Lower leg skin (tissue), 4 donors: ENCODE measurements around the gene ZNF420. TPM values are rescaled to one million over a fixed set of nuclear protein-coding genes. Genes with fewer than 3 reads are reported as not detected.
"Not testable (repeated sequence)": the region's sequence is repeated elsewhere in the genome, so short reads cannot be mapped to it uniquely, and the experiment has no call there.

Experiments used
- DNase-seq, 2 donors: peaks; one replicate each; pipeline ENCODE4 v3.0.0-alpha.2; 2019; ENCODE audit warnings: low spot score in 2 of 2
- H3K4me3 ChIP-seq: fragments of 200-600 bp; sonication (generic); 2 replicates; pipeline ENCODE4 v1.5.1; 2017; ENCODE audit warnings: mild to moderate bottlenecking, low read depth; ENCODE audit not compliant: poor library complexity, severe bottlenecking
- CTCF ChIP-seq, 3 donors: fragments of 450-650 bp; IDR thresholded peaks; one replicate each; pipeline ENCODE4 v1.5.1; 2016; ENCODE audit warnings: antibody characterized with exemption in 3 of 3, mild to moderate bottlenecking in 3 of 3, moderate library complexity in 2 of 3
- POLR2A ChIP-seq, 2 donors: fragments of 450-650 bp; IDR thresholded peaks; one replicate each; pipeline ENCODE4 v1.6.1; 2016 to 2017; ENCODE audit warnings: antibody characterized with exemption in 2 of 2, mild to moderate bottlenecking in 1 of 2, moderate library complexity in 1 of 2
- WGBS, 2 donors: methylation state at CpG; one replicate each; pipeline ENCODE4 v1.1.5; 2018; 5-methylcytosine and 5-hydroxymethylcytosine counted together
- intact Hi-C: fragments of 100-400 bp; cut with DNase I; formaldehyde crosslinking; loops from one replicate; pipeline ENCODE4 v1.15.0; 2023; ENCODE audit warnings: low total_unique reads
- total RNA-seq, 4 donors: library from RNA; depleted of rRNA; stranded (reverse); fragments of >200 nt; gene quantifications; one replicate each; pipeline ENCODE4 v1.1.0, GENCODE V29; 2016

The ZNF420 gene
- total RNA-seq, 4 donors from 2014 or later = 8.7 to 28.5 (median 12.6) TPM

- no peak overlapping the region for H3K4me3 ChIP-seq
- DNase-seq = no peak
- intact Hi-C loops = no loop called here
- TF ChIP-seq CTCF (IDR thresholded peaks at IDR 0.05) (no peak), POLR2A (IDR thresholded peaks at IDR 0.05) (no peak)
Measured at GRCh38 chr19:37074111-37074510, 4.1 kb upstream of the ZNF420 start.

DNA sequence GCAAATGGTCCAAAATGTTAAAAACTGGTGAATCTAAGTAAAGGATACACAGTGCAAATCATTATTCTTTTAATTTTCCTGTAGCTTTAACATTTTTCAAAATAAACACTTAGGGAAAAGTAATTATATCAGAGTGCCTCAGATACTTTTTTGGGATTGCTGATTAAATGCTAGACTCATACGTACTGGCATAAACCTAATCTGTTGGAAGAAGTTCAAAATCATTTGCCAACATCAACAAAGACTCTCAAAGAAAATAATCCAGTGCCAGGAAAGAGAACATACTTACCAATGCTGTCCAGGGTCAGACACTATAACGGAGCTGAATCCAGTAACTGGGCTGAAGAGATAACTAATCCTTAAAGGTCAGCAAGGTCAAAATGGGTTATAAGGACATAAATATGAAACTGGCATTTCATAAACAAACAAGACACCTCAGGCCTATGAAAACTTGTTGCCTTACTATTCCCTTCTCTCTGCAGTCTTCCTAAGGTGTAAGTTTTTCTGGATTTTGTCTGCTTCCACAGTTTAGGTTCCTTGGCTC lies 3.3 kb upstream of the ZNF420 start:
- TF ChIP-seq POLR2A (IDR thresholded peaks at IDR 0.05) (no peak), CTCF (IDR thresholded peaks at IDR 0.05) (no peak)
- 22% methylated on average over 2 of the region's 2 CpGs for WGBS, 2 donors
- no peak overlapping the region for H3K4me3 ChIP-seq
- intact Hi-C loops = no loop called here
- no peak for DNase-seq

GRCh38 chr19:37076524-37076923 lies 1.7 kb upstream of the ZNF420 start:
- DNase-seq, intact Hi-C loops, H3K4me3 ChIP-seq: not testable (repeated sequence)
- 94 to 99% methylated on average over 4 of the region's 4 CpGs for WGBS, 2 donors

DNA sequence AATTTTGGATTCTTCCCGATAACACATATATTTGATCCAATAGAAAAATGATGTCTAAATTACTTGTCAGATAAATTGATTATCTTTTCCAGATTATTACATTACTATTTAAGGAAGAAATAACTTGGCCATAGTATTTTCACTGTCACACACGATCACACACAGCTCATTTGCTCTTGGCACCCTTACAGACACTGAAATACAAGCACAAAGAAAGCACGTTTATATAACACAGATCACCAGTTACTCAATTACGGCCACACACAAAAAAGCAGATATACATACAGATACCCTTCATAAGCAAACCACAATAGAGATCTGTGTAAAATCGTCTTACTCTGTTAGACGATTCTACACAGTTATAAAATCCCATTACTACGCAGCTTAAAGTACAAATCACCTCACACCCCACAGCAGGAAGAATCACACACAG lies 716 bp upstream of the ZNF420 start:
- peak overlapping the region; percentile 56 for H3K4me3 ChIP-seq
- no peak for DNase-seq
- TF ChIP-seq CTCF (IDR thresholded peaks at IDR 0.05) (no peak), POLR2A (IDR thresholded peaks at IDR 0.05) (no peak)
- 11 to 14% methylated on average over 7 of the region's 7 CpGs for WGBS, 2 donors
- intact Hi-C loops = no loop called here

DNA sequence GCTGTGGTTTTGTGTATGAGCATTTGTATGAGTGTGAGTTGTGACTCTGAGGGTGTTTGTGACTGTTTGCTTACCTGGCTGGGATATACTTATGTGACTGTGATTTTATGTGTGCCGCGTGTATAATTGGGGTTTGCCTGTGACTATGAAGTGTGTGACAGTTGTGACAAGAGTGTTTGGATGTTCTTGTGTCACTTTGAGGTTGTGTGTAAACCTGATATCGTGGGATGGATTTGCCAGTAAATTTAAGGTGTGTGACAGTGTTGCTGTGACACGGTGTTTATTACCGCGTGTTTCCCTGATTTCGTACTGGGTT lies 442 bp downstream of the ZNF420 start:
- TF ChIP-seq POLR2A (IDR thresholded peaks at IDR 0.05) (no peak), CTCF (IDR thresholded peaks at IDR 0.05) (no peak)
- WGBS, 2 donors = 1 to 2% methylated on average over 7 of the region's 7 CpGs
- intact Hi-C loops = no loop called here
- no peak for DNase-seq
- H3K4me3 ChIP-seq = peak overlapping the region; percentile 56

GRCh38 chr19:37079238-37079637 lies 1.0 kb downstream of the ZNF420 start:
- 51 to 65% methylated on average over 4 of the region's 4 CpGs for WGBS, 2 donors
- DNase-seq = no peak
- H3K4me3 ChIP-seq = no peak overlapping the region
- no peak for TF ChIP-seq CTCF (IDR thresholded peaks at IDR 0.05)
- no peak for TF ChIP-seq POLR2A (IDR thresholded peaks at IDR 0.05)
- intact Hi-C loops = no loop called here
